GM12872 (cell line): ENCODE data around the gene PTPRN2.

ENCODE experiments used
- TF ChIP-seq, protein P1 (sequence below): IDR thresholded peaks from 3 replicates; pipeline ENCODE4 v1.5.1; 2011; ENCODE audit warnings: low read depth, mild to moderate bottlenecking, low read length, moderate library complexity; ENCODE audit not compliant: insufficient read depth

Gene PTPRN2

DNA sequence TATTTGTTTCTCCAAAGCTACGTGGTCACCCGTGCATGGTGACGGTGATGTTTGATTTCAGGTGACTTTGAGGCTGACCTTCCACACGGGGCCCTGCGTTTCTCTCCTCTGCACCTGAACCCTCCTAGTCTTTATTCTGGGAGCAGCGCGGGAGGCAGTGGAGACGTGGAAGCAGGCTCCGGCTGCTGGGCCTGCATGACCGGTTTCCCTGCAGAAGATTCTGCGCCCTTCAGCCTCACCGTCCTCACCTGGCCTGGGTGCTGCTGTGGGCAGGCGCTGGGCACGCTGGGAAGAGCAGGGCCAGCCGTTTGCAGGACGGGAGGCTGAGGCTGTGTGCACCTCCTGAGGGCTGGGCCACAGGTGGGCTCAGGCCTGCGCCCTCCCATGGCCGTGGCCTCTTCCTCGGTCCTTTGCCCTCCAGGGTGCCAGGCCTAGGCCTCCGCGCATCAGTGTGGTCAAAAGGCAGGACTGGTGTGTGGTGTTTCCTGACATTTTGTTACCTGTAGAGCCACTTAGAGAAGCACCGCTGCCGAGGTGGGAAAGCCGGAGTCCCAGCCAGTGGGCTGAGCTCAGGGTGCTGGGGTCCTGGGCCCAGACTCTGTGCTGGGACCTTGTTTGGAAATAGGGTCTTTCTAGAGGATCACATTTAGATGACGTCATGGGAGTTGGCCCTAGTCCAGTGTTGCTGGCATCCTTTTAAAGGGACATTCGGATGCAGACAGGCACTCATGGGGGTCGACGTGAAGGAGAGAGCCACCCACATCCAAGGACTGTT lies 772.5 kb downstream of the PTPRN2 start:
- TF ChIP-seq, protein P1, sequence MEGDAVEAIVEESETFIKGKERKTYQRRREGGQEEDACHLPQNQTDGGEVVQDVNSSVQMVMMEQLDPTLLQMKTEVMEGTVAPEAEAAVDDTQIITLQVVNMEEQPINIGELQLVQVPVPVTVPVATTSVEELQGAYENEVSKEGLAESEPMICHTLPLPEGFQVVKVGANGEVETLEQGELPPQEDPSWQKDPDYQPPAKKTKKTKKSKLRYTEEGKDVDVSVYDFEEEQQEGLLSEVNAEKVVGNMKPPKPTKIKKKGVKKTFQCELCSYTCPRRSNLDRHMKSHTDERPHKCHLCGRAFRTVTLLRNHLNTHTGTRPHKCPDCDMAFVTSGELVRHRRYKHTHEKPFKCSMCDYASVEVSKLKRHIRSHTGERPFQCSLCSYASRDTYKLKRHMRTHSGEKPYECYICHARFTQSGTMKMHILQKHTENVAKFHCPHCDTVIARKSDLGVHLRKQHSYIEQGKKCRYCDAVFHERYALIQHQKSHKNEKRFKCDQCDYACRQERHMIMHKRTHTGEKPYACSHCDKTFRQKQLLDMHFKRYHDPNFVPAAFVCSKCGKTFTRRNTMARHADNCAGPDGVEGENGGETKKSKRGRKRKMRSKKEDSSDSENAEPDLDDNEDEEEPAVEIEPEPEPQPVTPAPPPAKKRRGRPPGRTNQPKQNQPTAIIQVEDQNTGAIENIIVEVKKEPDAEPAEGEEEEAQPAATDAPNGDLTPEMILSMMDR, result no peak

DNA sequence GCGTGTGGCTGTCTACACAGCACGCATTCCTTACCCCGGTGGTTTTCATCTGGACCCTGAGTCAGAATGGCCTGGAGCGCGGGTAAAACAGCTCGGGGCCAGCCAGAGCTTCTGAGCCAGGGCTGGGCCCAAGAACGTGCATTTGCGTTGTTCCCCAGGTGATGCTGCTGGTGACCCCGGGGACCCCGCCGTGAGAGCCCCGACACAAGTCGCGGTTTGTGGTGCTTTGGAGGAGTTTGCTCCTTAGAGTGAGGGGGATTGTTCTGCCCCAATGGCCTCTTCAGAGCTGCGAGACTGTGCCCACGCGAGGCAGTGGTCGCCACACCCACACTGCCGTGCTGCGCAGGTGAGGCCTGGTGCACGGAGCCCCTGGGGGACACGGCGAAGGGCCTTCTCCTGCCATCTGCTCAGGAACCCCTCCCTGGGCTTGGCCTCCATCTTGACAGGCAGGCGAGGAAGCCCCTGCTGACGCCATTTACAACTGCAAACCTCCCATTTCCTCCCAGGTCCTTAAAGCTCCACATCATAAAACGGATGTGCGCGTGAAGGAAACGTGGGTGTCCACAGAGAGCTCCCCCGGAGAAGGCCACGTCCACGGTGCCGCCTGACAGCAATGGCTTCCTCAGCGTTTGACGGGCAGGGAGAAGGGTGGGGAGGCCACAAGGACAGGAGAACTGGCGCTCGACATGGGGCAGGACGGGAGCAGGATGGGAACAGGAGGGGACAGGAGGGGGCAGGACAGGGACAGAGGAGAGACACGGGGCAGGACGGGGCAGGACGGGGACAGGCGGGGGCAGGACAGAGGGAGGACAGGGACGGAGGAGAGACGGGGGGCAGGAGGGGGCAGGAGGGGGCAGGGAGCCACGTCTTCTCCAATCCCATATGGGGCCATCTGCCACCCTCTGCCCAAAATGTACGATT lies 773.6 kb downstream of the PTPRN2 start:
- TF ChIP-seq, protein P1, result no peak

DNA sequence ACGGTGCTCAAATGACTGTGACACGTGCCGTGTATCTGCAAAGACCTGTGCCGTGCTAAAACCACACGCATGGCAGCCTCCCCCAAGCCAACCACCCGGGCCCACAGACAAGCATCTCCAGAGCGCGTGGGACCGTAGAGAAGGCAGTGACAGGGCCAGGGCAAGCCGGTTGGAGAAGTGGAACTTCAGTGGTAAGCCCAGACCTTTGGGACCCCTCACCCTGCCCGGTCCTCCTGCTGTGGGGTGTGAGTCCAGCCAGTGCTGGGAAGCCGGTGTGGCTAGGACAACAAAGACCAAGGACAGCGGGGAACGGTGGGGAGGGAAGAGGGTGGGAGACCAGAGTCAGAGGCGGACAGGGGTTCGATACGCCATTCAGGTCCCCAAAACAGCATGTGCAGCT lies 774.6 kb downstream of the PTPRN2 start:
- TF ChIP-seq, protein P1, result no peak

DNA sequence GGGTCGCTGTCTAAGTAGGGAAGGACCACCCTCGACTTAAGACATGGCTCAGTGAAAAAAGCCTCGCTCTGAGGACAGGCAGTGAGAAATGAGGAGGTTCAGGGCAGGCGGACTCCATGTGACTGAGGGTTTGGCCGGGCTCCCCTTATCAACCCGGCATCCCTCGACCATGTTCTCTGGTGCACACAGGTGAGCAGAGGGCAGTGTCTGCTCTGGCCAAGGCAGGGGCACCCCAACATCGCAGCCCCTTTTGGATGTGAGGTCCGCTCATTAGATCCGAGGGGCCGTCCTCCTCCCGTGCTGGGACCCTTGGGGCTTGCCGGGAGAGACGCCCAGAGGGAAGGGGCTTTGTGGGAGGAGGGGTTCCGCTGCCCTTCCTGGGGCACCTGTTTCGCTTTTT lies 775.7 kb downstream of the PTPRN2 start:
- TF ChIP-seq, protein P1, result no peak

DNA sequence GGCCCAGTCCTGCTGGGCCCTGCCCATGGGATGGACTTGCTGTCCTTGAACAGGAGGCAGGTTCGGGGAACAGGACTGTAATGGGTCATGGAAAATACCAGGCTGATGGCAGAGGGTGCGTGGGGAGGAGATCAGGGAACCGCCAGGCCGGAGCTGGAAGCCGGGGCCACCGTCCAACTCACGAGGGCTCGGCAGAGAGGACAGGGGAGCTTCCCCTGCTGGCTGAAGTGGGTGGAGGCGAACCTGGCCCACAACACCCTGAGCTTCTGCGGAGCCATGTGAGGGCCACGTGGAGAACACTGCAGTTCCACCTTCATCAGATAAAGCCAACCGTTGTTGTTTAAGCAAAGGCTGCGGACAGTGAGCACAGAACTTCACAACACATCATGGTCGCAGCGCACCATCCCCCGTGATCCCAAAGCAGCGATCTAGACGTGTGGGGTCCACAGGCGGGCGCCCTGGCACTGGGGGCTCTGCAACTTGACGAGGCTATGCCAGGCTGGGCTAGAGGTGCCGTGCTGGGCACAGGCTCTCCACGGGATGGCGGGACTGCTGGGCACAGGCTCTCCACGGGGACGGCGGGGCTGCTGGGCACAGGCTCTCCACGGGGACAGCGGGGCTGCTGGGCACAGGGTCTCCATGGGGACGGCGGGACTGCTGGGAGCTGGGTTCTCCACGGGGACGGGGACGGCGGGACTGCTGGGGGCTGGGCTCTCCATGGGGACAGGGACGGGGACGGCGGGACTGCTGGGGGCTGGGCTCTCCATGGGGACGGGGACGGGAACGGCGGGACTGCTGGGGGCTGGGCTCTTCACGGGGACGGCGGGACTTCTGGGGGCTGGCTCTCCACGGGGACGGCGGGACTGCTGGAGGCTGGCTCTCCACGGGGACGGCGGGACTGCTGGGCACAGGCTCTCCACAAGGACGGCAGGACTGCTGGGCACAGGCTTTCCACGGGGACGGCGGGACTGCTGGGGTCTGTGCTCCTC lies 777.5 kb downstream of the PTPRN2 start:
- TF ChIP-seq, protein P1, result no peak

DNA sequence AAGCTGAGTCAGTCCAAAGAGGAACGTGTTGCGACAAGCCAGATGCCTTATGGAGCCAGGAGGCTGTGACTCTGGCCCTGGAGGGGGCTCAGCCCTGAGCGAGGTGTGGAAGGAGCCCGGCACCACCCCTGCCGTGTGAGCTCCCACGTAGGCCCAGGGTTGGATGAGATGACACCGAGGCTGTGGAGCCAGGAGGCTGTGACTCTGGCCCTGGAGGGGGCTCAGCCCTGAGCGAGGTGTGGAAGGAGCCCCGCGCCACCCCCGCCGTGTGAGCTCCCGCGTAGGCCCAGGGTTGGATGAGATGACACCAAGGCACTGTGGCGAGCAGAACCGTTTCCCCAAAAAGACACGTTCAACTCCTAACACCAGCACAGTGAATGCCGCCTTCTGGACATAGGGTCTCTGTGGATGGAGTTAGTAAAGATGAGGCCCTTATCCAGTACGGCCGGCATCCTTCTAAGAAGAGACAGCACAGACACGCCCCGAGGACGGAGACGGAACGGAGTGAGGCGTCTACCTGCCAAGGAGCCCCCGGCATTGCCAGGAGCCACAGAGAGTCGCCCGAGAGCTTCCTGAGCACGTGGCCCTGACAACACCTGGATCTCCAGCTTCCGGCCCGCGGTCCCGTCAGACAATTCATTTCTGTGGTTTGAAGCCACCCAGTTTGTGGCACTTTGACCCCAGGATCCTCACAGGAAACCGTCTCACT lies 778.3 kb downstream of the PTPRN2 start:
- TF ChIP-seq, protein P1, result no peak
